H1 (cell line): ENCODE data around the gene SMIM35. TPM values are rescaled to one million over a fixed set of nuclear protein-coding genes. Genes with fewer than 3 reads are reported as not detected.

Experiments
- EZH2 ChIP-seq: fragments of 200-600 bp; sonication (generic); IDR thresholded peaks from 2 replicates; pipeline ENCODE4 v1.7.1; 2012; ENCODE audit warnings: low read depth, mild to moderate bottlenecking, moderate library complexity, low read length, inconsistent platforms; ENCODE audit not compliant: severe bottlenecking
- polyA plus RNA-seq, 7 experiments: library from polyadenylated mRNA; depleted of rRNA in 3 of 7; stranded (reverse) in 5 of 7; unstranded in 2 of 7; fragments of >200 nt in 5 of 7; fragments of 200-250 nt in 2 of 7; gene quantifications; 1 replicate in 5 of 7; 2 replicates in 1 of 7; 4 replicates in 1 of 7; pipeline versions ENCODE4 v1.2.1 to v1.2.3, GENCODE V29; 2011 to 2013; ENCODE audit warnings: missing spikeins in 2 of 7, mixed read lengths in 2 of 7
- total RNA-seq: library from RNA; stranded (reverse); fragmentation: NEBNext Ultra II Directional; extraction: Animal tissue kit (Norgen Biotek cat#: 25700); gene quantifications from 2 replicates; pipeline ENCODE4 v1.2.1, GENCODE V29; 2021

SMIM35 gene
- total and polyA plus RNA-seq, 2 of the 8 experiments (the other 6 are each of a cell fraction or from before 2014, with no cell fraction given), result not detected

GRCh38 chr11:118054712-118055640, 31.8 kb downstream of the SMIM35 start (continued):
- TF ChIP-seq EZH2, result no peak
